ENCODE results near the gene TMEM221.

Gene TMEM221

DNA sequence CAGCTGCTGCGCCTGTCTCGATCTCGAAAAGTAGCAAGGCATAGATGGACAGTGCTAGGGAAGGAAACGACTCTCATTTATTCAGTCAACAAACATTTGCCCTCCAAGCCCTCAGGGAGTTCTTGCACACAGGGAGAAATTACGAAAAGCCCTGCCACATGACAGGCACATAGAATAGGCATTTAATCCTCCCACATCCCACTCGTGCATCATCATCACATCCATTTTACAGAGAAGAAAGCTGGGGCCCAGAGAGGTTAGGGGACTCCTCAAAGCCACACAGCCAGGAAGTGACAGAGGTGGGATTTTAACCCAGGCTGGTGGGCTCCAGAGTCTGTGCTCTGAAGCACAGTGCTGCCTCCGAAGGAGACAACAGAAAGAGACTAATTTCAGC is 11.6 kb downstream of the TMEM221 start:
- no peak for DNase-seq

DNA sequence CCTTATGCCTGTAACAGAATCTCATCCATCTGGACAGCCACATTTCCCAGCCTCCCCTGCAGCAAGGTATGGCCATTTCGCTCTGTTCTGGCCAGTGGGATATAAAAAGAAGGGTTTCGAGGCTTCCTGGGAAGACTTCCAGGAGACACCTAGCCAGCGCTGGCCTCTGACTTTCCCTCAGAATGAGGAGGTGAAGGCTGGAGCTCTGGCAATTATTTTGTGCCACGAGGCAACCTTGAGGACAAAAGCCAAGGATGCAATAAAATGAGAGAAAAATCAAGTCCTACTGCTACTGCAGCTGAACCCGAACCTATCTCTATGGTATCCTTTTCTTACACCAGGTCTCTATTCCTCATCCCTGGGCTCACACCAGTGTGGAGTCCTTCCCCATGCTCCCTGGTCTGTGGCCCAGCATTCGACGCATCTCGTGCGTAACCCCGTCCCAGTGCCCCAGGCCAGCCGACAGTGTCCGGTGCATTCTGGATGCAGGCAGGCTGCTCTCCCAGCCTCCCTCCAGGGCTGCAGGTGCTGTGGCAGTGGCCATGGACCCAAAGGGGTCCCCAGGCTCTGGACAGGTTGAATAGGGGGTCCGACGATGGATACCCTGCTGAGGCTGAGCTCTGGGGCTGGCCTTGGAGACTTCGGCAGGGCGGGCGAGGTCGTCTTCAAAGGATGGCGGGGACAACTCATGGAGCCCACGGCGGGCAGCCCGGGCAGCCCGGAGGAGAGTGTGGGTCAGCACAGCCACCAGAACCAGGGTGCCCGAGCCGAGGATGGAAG is 12.2 kb downstream of the TMEM221 start:
- no peak for DNase-seq

DNA sequence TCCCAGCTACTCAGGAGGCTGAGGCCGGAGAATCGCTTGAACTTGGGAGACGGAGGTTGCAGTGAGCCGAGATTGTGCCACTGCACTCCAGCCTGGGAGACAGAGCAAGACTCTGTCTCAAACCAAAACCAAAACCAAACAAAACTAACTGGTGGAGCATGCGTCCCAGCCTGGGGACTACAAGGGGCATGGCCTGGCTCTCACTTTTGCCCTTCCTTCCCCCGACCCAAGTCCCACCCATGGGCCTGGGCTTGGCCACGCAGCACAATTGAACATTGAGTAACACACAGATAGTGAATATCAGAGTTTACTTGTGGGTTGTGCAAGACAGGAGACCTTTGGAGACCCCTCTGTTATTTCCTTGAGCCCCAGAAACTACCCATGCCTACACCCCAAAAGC is 13.2 kb downstream of the TMEM221 start:
- no peak for DNase-seq

DNA sequence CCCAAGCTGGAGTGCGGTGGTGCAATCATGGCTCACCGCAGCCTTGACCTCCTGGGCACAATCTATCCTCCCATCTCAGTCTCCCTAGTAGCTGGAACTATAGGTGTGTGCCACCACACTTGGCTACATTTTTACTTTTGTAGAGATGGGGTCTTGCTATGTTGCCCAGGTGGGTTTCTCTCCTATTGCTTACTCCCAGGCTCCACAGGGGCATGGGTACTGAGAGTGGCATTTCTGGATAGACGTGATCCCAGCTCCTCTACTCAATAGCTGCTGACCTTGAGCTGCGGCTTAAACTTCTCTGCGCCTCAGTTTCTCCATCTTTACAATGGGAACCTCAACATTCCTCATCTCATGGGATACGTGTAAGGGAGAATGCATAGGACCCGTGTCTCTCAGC is 17.1 kb downstream of the TMEM221 start:
- DNase-seq, result no peak

DNA sequence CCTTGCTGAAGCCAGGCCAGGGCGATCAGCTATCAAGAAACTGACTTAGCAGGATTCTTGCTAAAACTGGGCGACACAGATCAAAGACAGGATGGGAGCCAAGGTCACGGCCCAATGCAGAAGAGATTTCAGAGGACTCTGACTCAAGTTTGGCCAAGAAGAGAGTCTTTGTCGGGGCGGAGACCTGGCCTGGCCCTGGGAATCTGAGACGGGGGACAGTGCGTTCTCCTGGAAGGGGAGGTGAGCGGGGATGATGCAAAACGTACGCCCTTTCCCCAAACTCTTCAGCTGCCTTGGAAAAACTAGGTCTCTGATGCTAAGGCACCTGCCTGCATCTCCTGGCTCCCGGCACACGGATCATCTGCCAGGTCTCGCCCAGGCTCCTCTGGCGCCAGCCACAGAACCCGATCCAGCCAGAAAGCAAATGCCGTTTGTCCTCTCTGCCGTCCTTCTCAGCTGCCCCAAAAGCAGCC is 18.8 kb downstream of the TMEM221 start:
- no peak for DNase-seq

DNA sequence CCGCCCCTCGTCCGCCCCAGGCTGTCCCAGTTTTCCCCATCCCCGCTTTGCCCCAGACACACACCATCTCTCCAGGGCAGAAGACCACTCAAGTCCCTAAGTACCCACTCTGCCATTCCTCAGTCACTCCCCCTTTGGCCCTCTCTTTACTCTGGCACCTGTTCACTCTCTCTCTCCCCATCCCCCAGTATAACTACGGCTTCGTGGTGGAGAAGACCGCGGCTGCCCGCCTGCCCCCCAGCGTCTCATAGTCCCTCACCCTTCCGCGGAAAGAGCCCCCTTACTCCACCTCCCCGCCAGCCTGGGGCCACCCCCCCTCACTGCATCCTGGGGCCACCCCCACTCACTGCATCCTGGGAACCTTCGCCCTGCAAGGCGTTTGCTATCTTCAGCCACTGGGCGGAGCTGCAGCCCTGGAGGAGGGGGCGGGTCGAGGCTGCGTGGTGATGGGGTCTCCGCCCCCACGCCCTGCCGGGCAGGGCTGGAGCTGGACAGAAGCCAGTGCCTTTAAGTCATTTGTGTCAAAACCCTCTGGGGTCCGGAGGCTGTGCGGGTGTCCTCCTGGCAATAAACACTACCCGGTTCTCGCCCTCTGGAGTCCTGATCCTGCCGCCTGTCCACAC is 23.6 kb downstream of the TMEM221 start:
- no peak for DNase-seq

DNA sequence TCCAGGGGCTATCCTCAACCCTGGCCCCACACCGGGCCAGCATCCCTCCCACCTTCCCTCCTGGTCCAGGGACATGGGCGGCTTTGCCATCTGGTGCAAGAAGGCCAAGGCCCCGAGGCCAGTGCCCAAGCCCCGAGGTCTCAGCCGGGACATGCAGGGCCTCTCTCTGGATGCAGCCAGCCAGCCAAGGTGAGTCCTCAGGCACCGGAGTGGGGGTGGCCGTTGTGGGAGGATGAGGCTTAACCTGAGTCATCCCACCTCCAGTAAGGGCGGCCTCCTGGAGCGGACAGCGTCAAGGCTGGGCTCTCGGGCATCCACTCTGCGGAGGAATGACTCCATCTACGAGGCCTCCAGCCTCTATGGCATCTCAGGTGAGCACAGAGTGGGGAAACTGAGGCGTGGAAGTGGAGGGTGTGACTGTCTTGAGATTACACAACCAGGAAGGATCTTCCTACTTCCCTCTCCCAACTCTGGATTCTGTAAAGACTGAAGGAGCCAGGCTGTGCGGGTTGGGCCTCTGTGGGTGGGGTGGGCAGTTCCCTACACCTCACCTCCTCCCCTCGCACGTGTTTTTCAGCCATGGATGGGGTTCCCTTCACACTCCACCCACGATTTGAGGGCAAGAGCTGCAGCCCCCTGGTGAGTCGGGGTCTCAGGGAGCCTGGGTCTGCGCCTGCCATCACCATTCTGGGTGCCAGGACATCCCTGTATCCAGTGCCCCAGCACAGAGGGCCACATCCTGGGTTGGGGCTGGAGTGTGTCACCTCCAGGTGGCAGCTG is 24.8 kb downstream of the TMEM221 start:
- no peak for DNase-seq

DNA sequence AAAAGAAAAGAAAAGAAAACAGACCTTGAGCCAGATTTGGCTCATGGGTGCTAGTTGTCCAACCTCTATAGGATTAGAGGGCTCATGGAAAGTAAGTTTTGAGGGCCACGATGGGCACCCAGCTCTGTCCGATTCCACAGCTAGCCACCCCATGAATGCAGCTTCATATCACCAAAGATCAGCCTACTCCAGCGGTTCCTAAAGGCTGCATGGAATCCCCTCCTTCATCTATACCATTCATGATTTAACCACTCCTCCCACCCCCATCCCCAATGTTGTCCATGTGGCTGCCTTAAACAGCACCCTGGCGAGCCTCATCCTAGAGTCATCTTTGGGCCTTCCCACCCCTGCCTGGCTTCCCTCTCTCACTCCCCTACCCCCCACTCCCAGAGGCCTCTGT is 26.5 kb downstream of the TMEM221 start:
- DNase-seq, result no peak

DNA sequence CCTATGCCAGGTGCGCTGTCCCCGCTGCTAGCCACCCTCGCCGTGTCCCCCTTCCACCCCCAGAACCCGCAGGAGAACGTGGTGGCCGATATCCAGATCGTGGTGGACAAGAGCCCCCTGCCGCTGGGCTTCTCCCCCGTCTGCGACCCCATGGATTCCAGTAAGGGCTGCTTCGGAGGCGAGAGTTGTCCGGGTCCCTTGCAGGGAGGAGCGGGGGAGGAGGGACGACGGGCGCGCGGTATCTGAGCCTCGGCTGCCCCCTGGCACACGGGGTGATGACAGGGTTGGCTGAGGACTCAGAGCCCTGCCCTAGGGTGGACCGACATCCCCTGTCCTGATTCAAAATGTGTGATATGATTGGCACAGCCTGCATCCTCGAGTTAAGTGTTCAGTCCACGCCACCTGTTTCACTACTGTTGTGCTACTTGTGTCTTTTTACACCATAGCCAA is 28.0 kb downstream of the TMEM221 start:
- peak; percentile 30 for DNase-seq

DNA sequence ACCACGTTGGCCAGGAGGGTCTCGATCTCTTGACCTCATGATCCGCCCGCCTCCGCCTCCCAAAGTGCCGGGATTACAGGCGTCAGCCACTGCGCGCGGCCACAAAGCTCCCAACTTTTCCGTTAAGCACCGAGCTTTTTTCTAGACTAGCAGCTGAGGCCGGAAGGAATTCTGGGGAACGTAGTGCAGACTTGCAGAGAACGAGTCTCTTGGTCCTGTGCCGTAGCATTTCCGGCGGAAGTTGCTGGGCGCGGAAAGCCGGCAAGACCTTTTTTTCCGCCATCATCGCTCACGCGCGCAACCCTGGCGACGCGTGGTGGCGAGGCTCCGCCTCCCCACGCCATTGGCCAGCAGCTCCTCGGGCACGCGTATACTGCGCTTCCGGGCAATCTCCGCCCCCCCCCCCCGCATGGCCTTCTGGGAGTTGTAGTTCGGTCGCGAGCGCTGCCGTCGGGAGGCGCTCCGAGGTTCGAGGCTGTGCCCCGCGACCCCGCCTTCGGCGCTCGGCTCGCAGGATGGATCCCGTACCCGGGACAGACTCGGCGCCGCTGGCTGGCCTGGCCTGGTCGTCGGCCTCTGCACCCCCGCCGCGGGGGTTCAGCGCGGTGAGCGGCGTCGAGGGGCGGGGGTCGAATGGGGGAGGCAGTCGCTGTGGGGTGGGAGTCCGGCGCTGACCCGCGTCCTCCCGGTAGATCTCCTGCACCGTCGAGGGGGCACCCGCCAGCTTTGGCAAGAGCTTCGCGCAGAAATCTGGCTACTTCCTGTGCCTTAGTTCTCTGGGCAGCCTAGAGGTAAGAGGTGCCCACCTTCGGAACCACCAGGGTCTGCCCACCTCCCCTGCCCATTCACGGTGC is 28.6 kb downstream of the TMEM221 start, which contains the start of gene MVB12A:
Gene MVB12A, plus strand, starts transcription at position 427 of the 854 bp plus-strand sequence. Its CDS starts 89 bp downstream, at position 516.
- DNase-seq, result peak; percentile 93

DNA sequence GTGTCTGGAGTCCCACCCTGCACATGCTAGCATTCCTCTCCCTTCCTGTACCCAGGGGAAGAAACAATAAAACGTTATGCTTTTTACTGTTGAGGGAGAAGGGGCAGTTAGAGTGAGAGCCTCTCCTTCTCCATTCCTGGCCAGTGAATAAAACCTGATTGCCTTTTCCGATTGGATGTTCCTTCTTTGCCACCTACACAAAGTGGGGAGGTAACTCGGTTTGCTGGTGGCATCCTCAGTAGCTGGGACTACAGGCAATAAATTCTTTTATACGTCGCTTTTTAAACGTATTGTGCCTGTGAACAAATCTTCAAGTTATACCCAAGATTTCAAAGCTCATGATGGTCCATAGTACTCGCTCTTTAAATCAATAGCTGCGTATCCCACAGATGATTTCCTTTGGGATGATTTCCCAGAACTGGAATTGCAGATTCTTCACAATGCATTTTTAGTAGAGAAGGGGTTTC is 29.3 kb downstream of the TMEM221 start:
- no peak for DNase-seq

DNA sequence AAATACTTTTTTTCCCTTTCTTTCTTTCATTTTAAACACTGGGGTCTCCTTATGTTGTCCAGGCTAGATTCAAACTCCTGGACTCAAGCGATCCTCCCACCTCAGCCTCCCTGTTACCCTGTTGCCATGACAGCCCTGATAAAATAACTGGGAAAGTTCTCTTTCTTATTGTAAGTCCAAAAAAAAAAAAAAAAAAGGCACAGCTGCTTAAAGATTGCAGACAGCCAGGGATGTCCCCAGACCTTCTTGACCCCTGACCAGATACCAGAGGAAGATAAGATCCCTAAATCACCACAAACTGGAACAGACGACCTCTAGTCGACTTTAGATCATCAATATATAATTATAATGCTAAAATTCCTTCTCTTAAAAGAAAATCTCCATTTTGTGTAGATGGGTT is 29.8 kb downstream of the TMEM221 start:
- no peak for DNase-seq

DNA sequence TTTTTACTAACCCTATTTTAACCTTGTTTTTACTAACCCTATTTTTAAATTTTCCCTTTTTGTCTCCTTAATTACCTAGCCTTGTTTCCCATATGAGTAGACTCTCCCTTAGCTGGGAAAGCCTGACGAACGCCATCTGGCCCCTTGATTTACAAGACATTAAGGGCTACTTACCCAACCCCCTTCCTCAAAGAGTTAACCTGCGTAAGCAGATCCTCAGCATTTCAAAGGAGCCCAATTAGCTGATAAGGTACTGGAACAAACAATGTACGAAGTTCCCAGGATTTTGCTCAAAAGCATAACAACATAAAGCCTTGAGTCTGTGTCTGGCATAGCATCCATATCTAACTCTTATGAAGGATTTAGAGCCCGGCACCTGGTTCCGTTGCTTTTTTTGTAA is 33.3 kb downstream of the TMEM221 start:
- DNase-seq, result no peak

DNA sequence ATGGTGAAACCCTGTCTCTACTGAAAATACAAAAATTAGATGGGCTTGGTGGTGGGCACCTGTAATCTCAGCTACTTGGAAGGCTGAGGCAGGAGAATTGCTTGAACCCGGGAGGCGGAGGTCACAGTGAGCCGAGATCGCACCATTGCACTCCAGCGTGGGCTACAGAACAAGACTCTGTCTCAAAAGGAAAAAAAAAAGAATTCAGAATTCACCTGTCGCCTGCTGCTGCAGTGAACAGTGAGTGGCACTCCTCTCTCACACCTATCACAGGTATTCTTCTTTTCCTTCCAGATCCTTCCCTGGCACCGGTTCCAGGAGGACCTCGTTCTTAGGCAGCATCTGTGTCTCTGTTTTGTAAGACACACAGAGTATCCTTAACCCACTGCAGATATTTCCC is 34.4 kb downstream of the TMEM221 start:
- DNase-seq, result no peak

DNA sequence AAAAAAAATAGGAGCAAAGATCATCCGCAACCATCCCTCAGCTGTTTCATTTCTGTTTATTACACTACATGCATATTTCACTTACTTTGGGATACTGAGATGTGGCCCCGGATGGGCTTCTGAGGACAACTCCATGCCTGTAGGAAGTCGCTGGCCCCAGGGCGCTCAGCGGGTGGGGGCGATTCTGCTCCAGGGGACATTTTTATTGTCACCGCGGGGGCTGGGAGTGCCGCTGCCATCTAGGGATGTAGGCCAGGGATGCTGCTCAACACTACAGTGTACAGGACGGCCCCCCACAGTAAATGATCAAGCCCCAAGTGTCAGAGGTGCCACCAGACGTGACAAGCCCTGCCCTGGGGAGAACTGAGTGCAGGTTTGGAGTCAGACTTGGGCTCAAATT is 36.7 kb downstream of the TMEM221 start:
- DNase-seq, result no peak

DNA sequence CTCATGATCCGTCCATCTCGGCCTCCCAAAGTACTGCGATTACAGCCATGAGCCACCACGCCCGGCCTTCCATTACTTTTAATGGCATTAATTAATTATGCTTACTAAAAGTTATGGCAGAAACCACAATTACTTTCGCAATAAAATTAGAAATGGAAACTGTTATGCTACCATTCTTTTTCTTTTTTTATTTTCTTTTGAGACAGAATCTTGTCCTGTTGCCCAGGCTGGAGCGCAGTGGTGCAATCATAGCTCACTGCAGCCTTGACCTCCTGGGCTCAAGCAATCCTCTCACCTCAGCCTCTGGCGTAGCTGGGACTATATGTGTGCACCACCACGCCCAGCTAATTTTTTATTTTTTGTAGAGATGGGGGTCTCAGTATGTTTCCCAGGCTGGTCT is 38.5 kb downstream of the TMEM221 start:
- no peak for DNase-seq

DNA sequence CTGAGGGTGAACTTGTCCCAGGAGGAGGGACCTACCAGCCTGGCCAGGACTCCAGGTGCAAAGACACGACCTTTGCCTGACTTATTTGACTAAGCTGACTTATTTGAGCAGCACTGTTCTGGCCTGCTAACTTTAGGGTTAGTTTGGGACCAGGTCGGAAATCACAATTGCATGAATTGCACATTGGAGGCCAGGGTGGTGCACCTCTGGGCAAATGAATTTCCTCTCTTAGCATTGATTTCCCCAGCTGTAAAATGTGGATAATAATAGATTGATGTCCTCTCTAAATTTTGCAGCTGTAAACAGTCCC is 41.6 kb downstream of the TMEM221 start:
- no peak for DNase-seq

DNA sequence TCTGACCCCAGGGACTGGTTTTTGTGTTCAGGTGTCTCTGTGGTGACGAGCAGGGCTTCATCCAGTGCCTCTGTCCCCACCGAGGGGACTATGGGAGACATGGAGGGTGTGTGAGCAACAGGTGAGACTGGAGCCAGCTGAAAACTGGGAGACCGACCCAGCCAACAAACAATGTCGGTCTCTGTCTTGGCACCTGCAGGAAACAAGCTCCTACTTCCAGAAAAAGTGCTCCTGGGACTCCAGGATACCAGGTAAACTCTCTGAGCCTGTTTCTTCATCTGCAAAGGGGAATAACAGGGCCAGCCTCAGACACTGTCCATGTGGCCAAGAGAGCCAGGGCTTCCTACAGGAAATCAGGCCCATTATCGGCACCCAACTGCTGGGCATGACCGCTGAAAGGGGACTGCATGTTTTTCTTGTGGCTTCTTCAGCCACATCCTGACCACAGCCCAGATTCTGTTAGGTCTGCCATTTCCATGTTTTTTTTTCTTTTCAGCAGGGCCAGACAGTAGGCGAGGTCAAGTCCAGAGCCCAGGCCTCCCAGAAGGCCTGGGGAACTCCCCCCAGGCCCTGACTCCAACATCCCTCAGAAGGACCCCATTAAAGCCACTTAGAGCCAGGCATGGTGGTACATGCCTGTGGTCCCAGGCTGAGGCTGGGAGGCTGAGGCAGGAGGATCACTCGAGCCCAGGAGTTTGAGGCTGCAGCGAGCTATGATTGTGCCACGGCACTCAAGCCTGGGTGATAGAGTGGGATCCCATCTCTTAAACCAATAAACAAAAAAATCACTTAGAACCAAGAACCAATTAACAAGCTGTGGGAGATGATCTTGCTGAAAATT is 42.2 kb downstream of the TMEM221 start:
- no peak for DNase-seq

DNA sequence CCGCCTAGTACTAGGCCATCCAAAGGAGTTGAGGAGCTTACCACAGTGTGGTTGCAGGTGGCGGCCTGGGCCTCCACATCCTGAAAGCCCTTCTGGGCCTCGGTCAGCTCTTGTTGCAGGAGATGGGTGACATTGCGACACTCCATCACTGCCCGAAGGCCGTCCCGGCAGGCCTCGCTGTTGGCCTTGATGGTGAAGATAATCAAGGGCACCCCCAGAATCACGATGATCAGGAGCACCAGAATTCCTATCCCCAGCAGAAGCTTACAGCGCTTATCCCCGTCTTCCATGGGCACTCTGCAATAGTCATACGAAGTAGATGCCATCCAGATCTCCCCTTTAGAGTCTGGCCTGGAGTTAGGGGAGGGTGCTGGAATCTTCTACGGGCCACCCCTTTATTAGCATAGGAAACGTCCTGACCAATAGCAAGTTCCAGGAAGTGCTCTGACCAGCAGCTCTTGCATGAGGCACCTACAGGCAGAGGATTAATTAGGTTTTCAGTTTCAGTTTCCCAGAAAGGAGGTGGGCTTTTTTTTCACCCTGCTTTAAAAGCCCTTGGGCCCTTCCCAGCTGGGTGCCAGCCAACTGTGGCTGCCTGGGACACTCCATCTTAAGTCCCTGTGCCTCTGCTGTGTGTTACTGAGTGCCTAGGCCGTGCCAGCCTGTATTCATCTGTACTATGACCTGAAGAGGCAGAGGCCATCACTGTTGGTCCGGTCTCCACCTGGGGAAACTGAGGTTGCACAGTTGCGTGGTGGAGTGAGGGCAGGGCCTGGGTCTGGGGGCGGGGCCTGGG is 43.0 kb downstream of the TMEM221 start, which contains the start of gene BST2:
Gene BST2, minus strand, starts transcription at position 381 of the 796 bp plus-strand sequence. Its CDS starts 55 bp downstream, at position 326.
- DNase-seq, result peak; percentile 38

DNA sequence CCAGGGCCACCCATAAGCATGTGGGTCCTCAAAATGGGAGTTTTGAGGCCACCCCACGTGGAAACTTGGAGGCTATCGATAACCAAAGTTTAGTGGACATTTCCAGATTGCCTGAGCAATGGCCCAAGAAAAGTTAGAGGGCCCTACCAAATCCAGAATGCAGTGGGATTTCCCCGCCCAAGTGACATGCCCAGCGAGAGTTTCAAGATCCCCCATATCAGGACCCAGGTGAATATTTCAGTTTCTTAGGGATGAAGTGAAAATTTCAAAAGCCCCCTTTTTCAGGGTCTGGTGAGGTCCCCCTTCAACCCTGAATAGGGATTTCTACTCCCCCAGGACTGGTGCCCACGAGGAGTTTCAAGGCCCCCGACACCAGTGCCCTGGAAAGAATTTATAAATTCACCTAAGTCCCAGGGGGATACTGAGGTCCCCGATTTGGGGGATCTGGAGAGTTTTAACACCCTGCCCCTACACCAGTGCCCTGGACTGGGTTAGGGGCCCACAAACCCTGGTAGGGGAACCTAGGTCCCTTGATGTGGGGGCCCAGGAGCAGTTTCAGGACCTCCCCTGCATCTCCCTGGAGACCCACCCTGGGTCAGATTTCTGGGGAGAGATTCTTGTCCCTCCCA is 43.7 kb downstream of the TMEM221 start:
- no peak for DNase-seq
